ENCODE measurements around the gene CEBPG. TPM values are rescaled to one million over a fixed set of nuclear protein-coding genes. Genes with fewer than 3 reads are reported as not detected.

The CEBPG gene
- total RNA-seq, 4 donors from 2014 or later = 22.4 to 66.7 (median 46.9) TPM

DNA sequence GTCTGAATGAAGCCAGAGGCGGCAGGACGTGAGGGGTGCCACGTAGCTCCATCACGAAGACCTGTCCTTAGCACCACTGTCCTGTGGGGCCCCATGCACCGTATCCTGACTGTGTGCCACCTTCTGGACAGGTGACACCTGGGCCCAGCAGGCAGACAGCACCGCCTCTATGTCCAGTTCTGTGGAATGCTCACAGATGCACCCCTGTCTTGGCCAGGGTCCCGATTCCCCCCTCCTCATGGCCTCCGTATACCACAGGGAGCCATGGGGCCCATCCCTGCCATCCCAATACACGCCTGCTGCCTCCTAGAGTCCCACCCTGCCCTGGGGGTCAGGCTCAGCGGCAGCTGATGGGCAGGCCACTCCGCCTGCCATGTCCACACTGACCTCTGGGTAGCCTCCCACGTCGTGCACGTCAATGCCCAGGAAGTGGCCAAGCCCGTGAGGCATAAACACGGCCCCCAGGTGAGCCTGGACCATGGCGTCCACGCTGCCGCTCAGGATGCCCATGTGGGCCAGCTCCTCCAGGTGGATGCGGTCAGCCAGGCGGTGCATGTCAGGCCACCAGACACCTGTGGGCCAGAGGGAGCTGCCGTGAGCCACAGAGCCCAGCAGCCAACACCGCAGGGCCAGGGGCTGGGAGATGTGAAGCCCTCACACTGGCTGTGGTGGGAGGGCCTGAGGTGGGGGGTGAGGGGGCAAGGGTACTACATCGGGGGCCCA, 17.6 kb downstream of the CEBPG start:
- Histone ChIP-seq H3K36me3 (no peaks in the 10 kb centered on the region), H3K27ac (peak overlapping the region in 3 of 4 donors; percentile 69 to 82 (median 76)), H3K4me1 (peaks cover 31 to 75% (median 60%) of the 10 kb centered on the region in 4 donors), H3K27me3 (no peaks in the 10 kb centered on the region), H3K9me3 (no peaks in the 10 kb centered on the region), H3K4me3 (no peak overlapping the region)
- no peak for DNase-seq
- 93% methylated on average over 15 of the region's 24 CpGs; no CpG with 5 or more reads in 1 of the 2 donors for WGBS, 2 donors (ENCODE audit: low coverage in 1 of 2)
- TF ChIP-seq, protein P1, sequence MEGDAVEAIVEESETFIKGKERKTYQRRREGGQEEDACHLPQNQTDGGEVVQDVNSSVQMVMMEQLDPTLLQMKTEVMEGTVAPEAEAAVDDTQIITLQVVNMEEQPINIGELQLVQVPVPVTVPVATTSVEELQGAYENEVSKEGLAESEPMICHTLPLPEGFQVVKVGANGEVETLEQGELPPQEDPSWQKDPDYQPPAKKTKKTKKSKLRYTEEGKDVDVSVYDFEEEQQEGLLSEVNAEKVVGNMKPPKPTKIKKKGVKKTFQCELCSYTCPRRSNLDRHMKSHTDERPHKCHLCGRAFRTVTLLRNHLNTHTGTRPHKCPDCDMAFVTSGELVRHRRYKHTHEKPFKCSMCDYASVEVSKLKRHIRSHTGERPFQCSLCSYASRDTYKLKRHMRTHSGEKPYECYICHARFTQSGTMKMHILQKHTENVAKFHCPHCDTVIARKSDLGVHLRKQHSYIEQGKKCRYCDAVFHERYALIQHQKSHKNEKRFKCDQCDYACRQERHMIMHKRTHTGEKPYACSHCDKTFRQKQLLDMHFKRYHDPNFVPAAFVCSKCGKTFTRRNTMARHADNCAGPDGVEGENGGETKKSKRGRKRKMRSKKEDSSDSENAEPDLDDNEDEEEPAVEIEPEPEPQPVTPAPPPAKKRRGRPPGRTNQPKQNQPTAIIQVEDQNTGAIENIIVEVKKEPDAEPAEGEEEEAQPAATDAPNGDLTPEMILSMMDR (IDR thresholded peaks at IDR 0.05) = no peak
- TF ChIP-seq EP300 (IDR thresholded peaks at IDR 0.05; ENCODE audit: low read depth) (no peak), POLR2A (IDR thresholded peaks at IDR 0.05) (no peak), POLR2AphosphoS5 (IDR thresholded peaks at IDR 0.05) (no peak)
- in situ Hi-C loops (cut with MboI; ENCODE audit: low pct_ligation_motif_present in 1 of 4, low pct_unique_long_range_greater_than_20kb in 1 of 4, low sequenced_read_pairs in 3 of 4) (no loop called here), intact Hi-C loops (cut with DNase I; ENCODE audit: low total_unique reads) (loop anchor here (1.0 kb wide), 1 partner anchor 17 kb away; no protein-coding TSS in a partner anchor)

- Histone ChIP-seq H3K4me3 (no peak overlapping the region), H3K27ac (no peak overlapping the region), H3K4me1 (peaks cover 31 to 80% (median 62%) of the 10 kb centered on the region in 4 donors), H3K27me3 (no peaks in the 10 kb centered on the region), H3K36me3 (no peaks in the 10 kb centered on the region), H3K9me3 (no peaks in the 10 kb centered on the region)
- TF ChIP-seq, protein P1 (IDR thresholded peaks at IDR 0.05) = no peak
- no peak for DNase-seq
- in situ Hi-C loops (cut with MboI; ENCODE audit: low pct_ligation_motif_present in 1 of 4, low pct_unique_long_range_greater_than_20kb in 1 of 4, low sequenced_read_pairs in 3 of 4) = no loop called here
- 81% methylated on average over 7 of the region's 12 CpGs; no CpG with 5 or more reads in 1 of the 2 donors for WGBS, 2 donors (ENCODE audit: low coverage in 1 of 2)
- intact Hi-C loops (cut with DNase I; ENCODE audit: low total_unique reads) = no loop called here
Measured at GRCh38 chr19:33391631-33392249, 18.2 kb downstream of the CEBPG start.

- WGBS, 2 donors (ENCODE audit: low coverage in 1 of 2) = 76% methylated on average over 21 of the region's 39 CpGs; no CpG with 5 or more reads in 1 of the 2 donors
- in situ Hi-C loops (cut with MboI; ENCODE audit: low pct_ligation_motif_present in 1 of 4, low pct_unique_long_range_greater_than_20kb in 1 of 4, low sequenced_read_pairs in 3 of 4) (no loop called here), intact Hi-C loops (cut with DNase I; ENCODE audit: low total_unique reads) (no loop called here)
- Histone ChIP-seq H3K36me3 (no peaks in the 10 kb centered on the region), H3K27me3 (no peaks in the 10 kb centered on the region), H3K27ac (no peak overlapping the region), H3K9me3 (no peaks in the 10 kb centered on the region), H3K4me1 (peaks cover 31 to 80% (median 62%) of the 10 kb centered on the region in 4 donors), H3K4me3 (no peak overlapping the region)
- TF ChIP-seq POLR2A (IDR thresholded peaks at IDR 0.05) (no peak), POLR2AphosphoS5 (IDR thresholded peaks at IDR 0.05) (no peak), EP300 (IDR thresholded peaks at IDR 0.05; ENCODE audit: low read depth) (no peak)
- TF ChIP-seq, protein P1 (IDR thresholded peaks at IDR 0.05) = no peak
- peak; percentile 46 for DNase-seq
Measured at GRCh38 chr19:33392341-33393285, 19.1 kb downstream of the CEBPG start.

All from transverse colon (tissue), 4 donors.